AG10803 (cell line): Measurements from ENCODE around the gene ARHGAP22.
A peak's percentile ranks its signal among the peaks of the same experiment; 100 is the strongest.

Experiments
- DNase-seq: peaks from one replicate; pipeline ENCODE4 v3.0.0; 2010; ENCODE audit warnings: low read depth
- H3K4me3 ChIP-seq: 2 replicates; pipeline ENCODE4 v1.5.1; 2011; ENCODE audit warnings: mild to moderate bottlenecking, low read length, control low read depth
- CTCF ChIP-seq: conservative IDR thresholded peaks from 2 replicates; pipeline ENCODE4 v1.5.1; 2011; ENCODE audit warnings: mild to moderate bottlenecking, low read length, control low read depth, inconsistent platforms

Gene ARHGAP22

GRCh38 chr10:48556713-48557112, 48.2 kb downstream of the ARHGAP22 start:
- H3K4me3 ChIP-seq: no peak overlapping the region
- no peak for TF ChIP-seq CTCF
- DNase-seq: no peak

- no peak for DNase-seq
- TF ChIP-seq CTCF: no peak
- no peak overlapping the region for H3K4me3 ChIP-seq
Measured at GRCh38 chr10:48556065-48556464, 48.8 kb downstream of the ARHGAP22 start.

- no peak overlapping the region for H3K4me3 ChIP-seq
- TF ChIP-seq CTCF: no peak
- DNase-seq: no peak
Measured at GRCh38 chr10:48555310-48556042, 49.4 kb downstream of the ARHGAP22 start.

- TF ChIP-seq CTCF: no peak
- DNase-seq: peak; percentile 20
- no peak overlapping the region for H3K4me3 ChIP-seq
Measured at GRCh38 chr10:48554656-48555055, 50.2 kb downstream of the ARHGAP22 start.

- no peak for DNase-seq
- no peak for TF ChIP-seq CTCF
- no peak overlapping the region for H3K4me3 ChIP-seq
Measured at GRCh38 chr10:48554246-48554645, 50.6 kb downstream of the ARHGAP22 start.

GRCh38 chr10:48552946-48553564, 51.8 kb downstream of the ARHGAP22 start:
- no peak for TF ChIP-seq CTCF
- H3K4me3 ChIP-seq: no peak overlapping the region
- DNase-seq: no peak
